PC-9 (cell line): Measurements from ENCODE around the gene VCL. TPM values are rescaled to one million over a fixed set of nuclear protein-coding genes. Genes with fewer than 3 reads are reported as not detected.

ENCODE experiments used
- BruUV-seq: library from RNA; stranded (reverse); fragments of 400-500 nt; replicated peaks from 2 replicates; lab custom pipeline; 2021; lab: Mats Ljungman, UMichigan
- CTCF ChIA-PET: fragments of 300-600 bp; sonication (Branson Sonifier 250); formaldehyde crosslinking; loops from one replicate; lab custom pipeline; 2022; ENCODE audit warnings: antibody characterized with exemption; lab: Charles Lee
- POLR2A ChIA-PET: fragments of 300-600 bp; sonication (Branson Sonifier 250); formaldehyde crosslinking; loops from one replicate; lab custom pipeline; 2022; ENCODE audit warnings: antibody characterized with exemption; ENCODE audit not compliant: unreplicated experiment; lab: Charles Lee
- DNase-seq, 2 experiments: peaks; one replicate each; pipeline versions ENCODE4 v3.0.0 to v3.0.0-alpha.2; 2015 to 2022; ENCODE audit warnings: mixed read lengths in 1 of 2
- H2AFZ ChIP-seq: fragments of 200-600 bp; sonication (generic); 2 replicates; pipeline ENCODE4 v1.8.1; 2017; ENCODE audit warnings: antibody characterized with exemption
- H3F3A ChIP-seq: fragments of 200-600 bp; sonication (generic); 2 replicates; pipeline ENCODE4 v1.8.1; 2017; ENCODE audit warnings: antibody characterized with exemption, mild to moderate bottlenecking, low read depth; ENCODE audit not compliant: insufficient read depth
- H3K27ac ChIP-seq: fragments of 200-600 bp; sonication (generic); 2 replicates; pipeline ENCODE4 v1.6.1; 2016; ENCODE audit warnings: mixed run types
- H3K27me3 ChIP-seq: fragments of 200-600 bp; sonication (generic); 2 replicates; pipeline ENCODE4 v1.6.1; 2016; ENCODE audit warnings: low read depth, mixed run types; ENCODE audit not compliant: insufficient read depth
- H3K36me3 ChIP-seq: fragments of 200-600 bp; sonication (generic); 2 replicates; pipeline ENCODE4 v1.6.1; 2016; ENCODE audit warnings: low read depth, mixed run types
- H3K4me1 ChIP-seq: fragments of 200-600 bp; sonication (generic); replicated peaks from 2 replicates; pipeline ENCODE4 v1.6.1; 2016; ENCODE audit warnings: mixed run types; ENCODE audit not compliant: insufficient read depth
- H3K4me2 ChIP-seq: fragments of 200-600 bp; sonication (generic); 2 replicates; pipeline ENCODE4 v1.6.1; 2017; ENCODE audit warnings: mixed run types
- H3K4me3 ChIP-seq: fragments of 200-600 bp; sonication (generic); 2 replicates; pipeline ENCODE4 v1.6.1; 2016; ENCODE audit warnings: mixed run types
- H3K79me2 ChIP-seq: fragments of 200-600 bp; sonication (generic); 2 replicates; pipeline ENCODE4 v1.6.1; 2017; ENCODE audit warnings: low read depth, mixed run types
- H3K9me2 ChIP-seq: fragments of 200-600 bp; sonication (generic); 2 replicates; pipeline ENCODE4 v1.8.1; 2017; ENCODE audit warnings: mild to moderate bottlenecking; ENCODE audit not compliant: insufficient read depth
- H3K9me3 ChIP-seq: fragments of 200-600 bp; sonication (generic); 2 replicates; pipeline ENCODE4 v1.8.1; 2016; ENCODE audit warnings: low read depth; ENCODE audit not compliant: insufficient read depth
- H4K20me1 ChIP-seq: fragments of 200-600 bp; sonication (generic); 2 replicates; pipeline ENCODE4 v1.8.1; 2017; ENCODE audit not compliant: insufficient read depth
- CTCF ChIP-seq: fragments of 200-600 bp; sonication (generic); conservative IDR thresholded peaks from 2 replicates; pipeline ENCODE4 v1.6.1; 2017; ENCODE audit warnings: mixed run types, antibody characterized with exemption, mild to moderate bottlenecking, moderate library complexity
- EZH2 ChIP-seq: fragments of 200-600 bp; sonication (generic); IDR thresholded peaks from 2 replicates; pipeline ENCODE4 v1.8.0; 2017; ENCODE audit warnings: antibody characterized with exemption, low read depth
- intact Hi-C: fragments of 100-400 bp; cut with micrococcal nuclease; formaldehyde crosslinking; loops from one replicate; pipeline ENCODE4 v1.10.0; 2022; ENCODE audit not compliant: unreplicated experiment
- total RNA-seq: library from RNA; stranded (reverse); gene quantifications from 2 replicates; pipeline ENCODE4 v1.2.3, GENCODE V29; 2021

VCL gene
- total RNA-seq, 1 experiment from 2014 or later: 208 TPM

- no peak overlapping the region for H2AFZ ChIP-seq
- peaks cover 86% of the 10 kb centered on the region for H3K79me2 ChIP-seq
- no peaks in the 10 kb centered on the region for H3K27me3 ChIP-seq
- intact Hi-C loops: no loop called here
- H3K9me3 ChIP-seq: no peaks in the 10 kb centered on the region
- H3F3A ChIP-seq: peaks cover 50% of the 10 kb centered on the region
- DNase-seq: peak in 1 of 2 experiments; percentile 67
- peaks cover 38% of the 10 kb centered on the region for H3K4me1 ChIP-seq
- CTCF ChIA-PET: no interaction called here
- H3K4me3 ChIP-seq: no peak overlapping the region
- peaks cover 35% of the 10 kb centered on the region for H4K20me1 ChIP-seq
- H3K4me2 ChIP-seq: peak overlapping the region; percentile 14; the same call in 1 of the 2 replicates
- no TSS peak for BruUV-seq
- POLR2A ChIA-PET: interaction anchor here (0.6 to 0.7 kb wide), 2 partner anchors 14 to 24 kb away, joined by 3 to 13 read pairs; no protein-coding TSS in a partner anchor
- H3K36me3 ChIP-seq: peaks cover 21% of the 10 kb centered on the region
- peak overlapping the region; percentile 31 for H3K27ac ChIP-seq
- no peaks in the 10 kb centered on the region for H3K9me2 ChIP-seq
- TF ChIP-seq CTCF (no peak), EZH2 (no peak)
Observed at GRCh38 chr10:74021248-74022055, 23.5 kb downstream of the VCL start.

GRCh38 chr10:74022926-74023629 lies 25.2 kb downstream of the VCL start:
- H2AFZ ChIP-seq: no peak overlapping the region
- H3K27ac ChIP-seq: no peak overlapping the region
- H3K4me3 ChIP-seq: no peak overlapping the region
- peaks cover 17% of the 10 kb centered on the region for H3K36me3 ChIP-seq
- DNase-seq: no peak
- H3K9me3 ChIP-seq: no peaks in the 10 kb centered on the region
- H4K20me1 ChIP-seq: peaks cover 46% of the 10 kb centered on the region
- H3K9me2 ChIP-seq: no peaks in the 10 kb centered on the region
- H3K27me3 ChIP-seq: no peaks in the 10 kb centered on the region
- ChIA-PET CTCF (no interaction called here), POLR2A (interaction anchor here (0.6 kb wide), 1 partner anchor 134 kb away, joined by 6 read pairs; no protein-coding TSS in a partner anchor)
- H3K79me2 ChIP-seq: peaks cover 90% of the 10 kb centered on the region
- H3K4me1 ChIP-seq: peaks cover 44% of the 10 kb centered on the region
- no peak for TF ChIP-seq CTCF
- BruUV-seq: no TSS peak
- intact Hi-C loops: no loop called here
- H3K4me2 ChIP-seq: no peak overlapping the region
- peaks cover 65% of the 10 kb centered on the region for H3F3A ChIP-seq

- no peak overlapping the region for H3K4me3 ChIP-seq
- H3K27ac ChIP-seq: no peak overlapping the region
- H3F3A ChIP-seq: peaks cover 62% of the 10 kb centered on the region
- CTCF ChIA-PET: no interaction called here
- H3K36me3 ChIP-seq: peaks cover 10% of the 10 kb centered on the region
- H2AFZ ChIP-seq: no peak overlapping the region
- H3K9me2 ChIP-seq: no peaks in the 10 kb centered on the region
- TF ChIP-seq CTCF (no peak), EZH2 (no peak)
- POLR2A ChIA-PET: no interaction called here
- intact Hi-C loops: no loop called here
- no peak overlapping the region for H3K4me2 ChIP-seq
- peaks cover 49% of the 10 kb centered on the region for H4K20me1 ChIP-seq
- peaks cover 90% of the 10 kb centered on the region for H3K79me2 ChIP-seq
- no peaks in the 10 kb centered on the region for H3K9me3 ChIP-seq
- peaks cover 38% of the 10 kb centered on the region for H3K4me1 ChIP-seq
- no peak for DNase-seq
- no TSS peak for BruUV-seq
- H3K27me3 ChIP-seq: no peaks in the 10 kb centered on the region
Observed at GRCh38 chr10:74024600-74024999, 26.7 kb downstream of the VCL start.
